Parathyroid adenoma (tissue), 2 donors: ENCODE measurements around the gene TBATA.

Experiments used
- H2AFZ ChIP-seq: fragments of 300-600 bp; sonication (generic); one replicate; pipeline ENCODE4 v1.7.0; 2017; ENCODE audit warnings: antibody characterized with exemption, mild to moderate bottlenecking
- H3K27ac ChIP-seq: fragments of 300-600 bp; sonication (generic); one replicate; pipeline ENCODE4 v1.7.0; 2017
- H3K27me3 ChIP-seq: fragments of 300-600 bp; sonication (generic); one replicate; pipeline ENCODE4 v1.7.0; 2017; ENCODE audit warnings: low read length; ENCODE audit not compliant: control insufficient read depth, insufficient read depth
- H3K36me3 ChIP-seq: fragments of 300-600 bp; sonication (generic); one replicate; pipeline ENCODE4 v1.7.0; 2017; ENCODE audit warnings: low read length; ENCODE audit not compliant: control insufficient read depth, insufficient read depth
- H3K4me1 ChIP-seq: fragments of 300-600 bp; sonication (generic); one replicate; pipeline ENCODE4 v1.7.0; 2017; ENCODE audit warnings: control low read depth
- H3K4me2 ChIP-seq: fragments of 300-600 bp; sonication (generic); one replicate; pipeline ENCODE4 v1.7.0; 2017; ENCODE audit warnings: low read length
- H3K4me3 ChIP-seq: fragments of 300-600 bp; sonication (generic); one replicate; pipeline ENCODE4 v1.7.0; 2017; ENCODE audit warnings: low read depth, low read length
- H3K79me2 ChIP-seq: fragments of 300-600 bp; sonication (generic); one replicate; pipeline ENCODE4 v1.7.0; 2017; ENCODE audit warnings: control low read depth
- H3K9ac ChIP-seq: fragments of 300-600 bp; sonication (generic); one replicate; pipeline ENCODE4 v1.7.0; 2017; ENCODE audit warnings: mild to moderate bottlenecking
- H3K9me3 ChIP-seq: fragments of 300-600 bp; sonication (generic); one replicate; pipeline ENCODE4 v1.7.0; 2017; ENCODE audit warnings: low read length; ENCODE audit not compliant: control insufficient read depth
- CTCF ChIP-seq: fragments of 300-600 bp; sonication (generic); IDR thresholded peaks from one replicate; pipeline ENCODE4 v1.7.0; 2017; ENCODE audit warnings: antibody characterized with exemption, mild to moderate bottlenecking
- donor health status: primary hyperparathyroidism.

The TBATA gene

GRCh38 chr10:70753841-70754621 is 31.1 kb downstream of the TBATA start:
- Histone ChIP-seq H2AFZ (no peak overlapping the region), H3K9ac (no peak overlapping the region), H3K9me3 (no peaks in the 10 kb centered on the region), H3K79me2 (no peaks in the 10 kb centered on the region), H3K4me1 (no peaks in the 10 kb centered on the region), H3K4me3 (no peak overlapping the region), H3K4me2 (no peak overlapping the region), H3K27me3 (no peaks in the 10 kb centered on the region), H3K27ac (no peak overlapping the region), H3K36me3 (no peaks in the 10 kb centered on the region)
- TF ChIP-seq CTCF: no peak

- Histone ChIP-seq H3K79me2 (no peaks in the 10 kb centered on the region), H3K9me3 (no peaks in the 10 kb centered on the region), H3K36me3 (no peaks in the 10 kb centered on the region), H3K27me3 (no peaks in the 10 kb centered on the region), H3K9ac (no peak overlapping the region), H3K4me2 (no peak overlapping the region), H3K4me1 (no peaks in the 10 kb centered on the region), H3K27ac (no peak overlapping the region), H3K4me3 (no peak overlapping the region), H2AFZ (no peak overlapping the region)
- TF ChIP-seq CTCF: no peak
These were observed 32.0 kb downstream of the TBATA start for GRCh38 chr10:70753026-70753663.

- Histone ChIP-seq H3K9ac (no peak overlapping the region), H3K27me3 (no peaks in the 10 kb centered on the region), H3K4me3 (no peak overlapping the region), H3K9me3 (no peaks in the 10 kb centered on the region), H3K79me2 (no peaks in the 10 kb centered on the region), H2AFZ (no peak overlapping the region), H3K36me3 (no peaks in the 10 kb centered on the region), H3K4me2 (no peak overlapping the region), H3K4me1 (no peaks in the 10 kb centered on the region), H3K27ac (no peak overlapping the region)
- TF ChIP-seq CTCF: no peak
These were observed 32.6 kb downstream of the TBATA start for GRCh38 chr10:70752571-70752970.

- TF ChIP-seq CTCF: no peak
- H3K27ac ChIP-seq: no peak overlapping the region
- no peaks in the 10 kb centered on the region for H3K27me3 ChIP-seq
- H3K4me2 ChIP-seq: no peak overlapping the region
- H3K4me3 ChIP-seq: no peak overlapping the region
- no peak overlapping the region for H3K9ac ChIP-seq
- no peaks in the 10 kb centered on the region for H3K9me3 ChIP-seq
- H2AFZ ChIP-seq: no peak overlapping the region
- H3K4me1 ChIP-seq: no peaks in the 10 kb centered on the region
- H3K36me3 ChIP-seq: no peaks in the 10 kb centered on the region
- H3K79me2 ChIP-seq: no peaks in the 10 kb centered on the region
These were observed 33.2 kb downstream of the TBATA start for GRCh38 chr10:70751991-70752390.
